CD4-positive, alpha-beta T cell treated with Interleukin-6 at 100 ng/mL for 8 hours (primary cell): ENCODE data around the gene FAM117A.

Source experiments
- DNase-seq: peaks from one replicate; pipeline ENCODE4 v3.0.0-alpha.2; 2020; ENCODE audit warnings: mixed read lengths, low spot score

FAM117A gene

GRCh38 chr17:49763735-49764558 lies at the start of gene FAM117A:
Gene FAM117A (minus strand): TSS chr17:49764131. CDS start chr17:49764087, 44 bp downstream.
- DNase-seq: peak; percentile 98

GRCh38 chr17:49809056-49809455 lies 45.1 kb upstream of the FAM117A start:
- no peak for DNase-seq

GRCh38 chr17:49798738-49799137 lies 34.8 kb upstream of the FAM117A start:
- no peak for DNase-seq

GRCh38 chr17:49798182-49798581 lies 34.3 kb upstream of the FAM117A start:
- DNase-seq: no peak

- DNase-seq: no peak
Measured at GRCh38 chr17:49795372-49795771, 31.4 kb upstream of the FAM117A start.

- no peak for DNase-seq
Measured at GRCh38 chr17:49793309-49793708, 29.4 kb upstream of the FAM117A start.

GRCh38 chr17:49789243-49789578 lies 25.3 kb upstream of the FAM117A start:
- no peak for DNase-seq

- DNase-seq: peak; percentile 99
Measured at GRCh38 chr17:49788478-49789242, 24.7 kb upstream of the FAM117A start, which contains the start of gene KAT7. Gene KAT7 (plus strand): TSS chr17:49788681. CDS start chr17:49788835, 154 bp downstream.

GRCh38 chr17:49787884-49788477 lies 24.1 kb upstream of the FAM117A start:
- DNase-seq: no peak

GRCh38 chr17:49784636-49785035 lies 20.7 kb upstream of the FAM117A start:
- no peak for DNase-seq

GRCh38 chr17:49783791-49784190 lies 19.9 kb upstream of the FAM117A start:
- no peak for DNase-seq

- DNase-seq: no peak
Measured at GRCh38 chr17:49783071-49783715, 19.3 kb upstream of the FAM117A start.

- peak; percentile 39 for DNase-seq
Measured at GRCh38 chr17:49779739-49780231, 15.9 kb upstream of the FAM117A start.

- DNase-seq: no peak
Measured at GRCh38 chr17:49779156-49779738, 15.3 kb upstream of the FAM117A start.

- DNase-seq: no peak
Measured at GRCh38 chr17:49777563-49777962, 13.6 kb upstream of the FAM117A start.

- no peak for DNase-seq
Measured at GRCh38 chr17:49776551-49777300, 12.8 kb upstream of the FAM117A start.

- no peak for DNase-seq
Measured at GRCh38 chr17:49775546-49776260, 11.8 kb upstream of the FAM117A start.

GRCh38 chr17:49766918-49767530 lies 3.1 kb upstream of the FAM117A start:
- no peak for DNase-seq

GRCh38 chr17:49764559-49765180 lies 739 bp upstream of the FAM117A start:
- DNase-seq: no peak
